GM21786 (cell line): Measurements from ENCODE around the gene MTFMT.

Source experiments
- ATAC-seq: cut with Tn5 transposase; IDR thresholded peaks from one replicate; pipeline ENCODE4 v1.9.1; 2021; ENCODE audit not compliant: unreplicated experiment

Gene MTFMT

GRCh38 chr15:64989416-64990167, 39.8 kb downstream of the MTFMT start, which contains the start of gene SPG21:
TSS of gene SPG21 (minus strand) at chr15:64989914. CDS start at chr15:64983569, 6,345 bp downstream.
- peak; percentile 85 for ATAC-seq

GRCh38 chr15:64987136-64987535, 42.3 kb downstream of the MTFMT start:
- ATAC-seq, result no peak

- no peak for ATAC-seq
Observed at GRCh38 chr15:64985366-64986033, 43.9 kb downstream of the MTFMT start.

- ATAC-seq, result no peak
Observed at GRCh38 chr15:64982472-64982871, 47.0 kb downstream of the MTFMT start.

- no peak for ATAC-seq
Observed at GRCh38 chr15:64981812-64982431, 47.5 kb downstream of the MTFMT start.

- no peak for ATAC-seq
Observed at GRCh38 chr15:64979252-64979710, 50.2 kb downstream of the MTFMT start.

- ATAC-seq, result no peak
Observed at GRCh38 chr15:64975390-64975789, 54.0 kb downstream of the MTFMT start.

GRCh38 chr15:64970698-64971097, 58.7 kb downstream of the MTFMT start:
- no peak for ATAC-seq

GRCh38 chr15:64969401-64969800, 60.0 kb downstream of the MTFMT start:
- no peak for ATAC-seq

- no peak for ATAC-seq
Observed at GRCh38 chr15:64961013-64961412, 68.4 kb downstream of the MTFMT start.

GRCh38 chr15:64960153-64960552, 69.3 kb downstream of the MTFMT start:
- no peak for ATAC-seq

GRCh38 chr15:64959128-64959527, 70.3 kb downstream of the MTFMT start:
- no peak for ATAC-seq

GRCh38 chr15:64954395-64954794, 75.0 kb downstream of the MTFMT start:
- ATAC-seq, result no peak

- no peak for ATAC-seq
Observed at GRCh38 chr15:64951777-64952418, 77.5 kb downstream of the MTFMT start.
